ENCODE results near the gene TADA2A.
A peak's percentile ranks its signal among the peaks of the same experiment; 100 is the strongest.
"Not testable (repeated sequence)": the region's sequence is repeated elsewhere in the genome, so short reads cannot be mapped to it uniquely, and the experiment has no call there.

TADA2A gene

DNA sequence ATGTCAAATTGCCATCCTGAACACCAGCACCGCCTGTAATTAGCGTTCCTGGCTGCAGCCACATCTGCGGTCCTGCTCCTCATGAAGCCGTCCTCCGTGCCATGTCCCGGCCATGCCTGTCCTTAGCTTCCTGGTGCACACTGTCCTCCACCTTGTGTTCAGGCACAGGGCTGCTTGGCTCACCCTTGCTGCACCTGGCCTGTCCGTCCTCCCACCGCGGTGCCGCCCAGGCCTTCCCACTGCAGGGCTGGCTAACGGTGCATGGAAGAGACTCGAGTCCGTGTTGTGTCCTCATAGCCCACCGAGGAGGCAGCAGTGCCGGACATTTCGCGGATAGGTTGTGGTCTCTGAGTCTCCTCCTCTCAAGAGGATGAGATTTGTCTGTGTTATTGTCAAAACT, 103.4 kb downstream of the TADA2A start (continued):
- TF ChIP-seq, protein P1, sequence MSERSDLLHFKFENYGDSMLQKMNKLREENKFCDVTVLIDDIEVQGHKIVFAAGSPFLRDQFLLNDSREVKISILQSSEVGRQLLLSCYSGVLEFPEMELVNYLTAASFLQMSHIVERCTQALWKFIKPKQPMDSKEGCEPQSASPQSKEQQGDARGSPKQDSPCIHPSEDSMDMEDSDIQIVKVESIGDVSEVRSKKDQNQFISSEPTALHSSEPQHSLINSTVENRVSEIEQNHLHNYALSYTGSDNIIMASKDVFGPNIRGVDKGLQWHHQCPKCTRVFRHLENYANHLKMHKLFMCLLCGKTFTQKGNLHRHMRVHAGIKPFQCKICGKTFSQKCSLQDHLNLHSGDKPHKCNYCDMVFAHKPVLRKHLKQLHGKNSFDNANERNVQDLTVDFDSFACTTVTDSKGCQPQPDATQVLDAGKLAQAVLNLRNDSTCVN (tag by site-specific recombination; optimal IDR thresholded peaks at IDR 0.05) = no peak

DNA sequence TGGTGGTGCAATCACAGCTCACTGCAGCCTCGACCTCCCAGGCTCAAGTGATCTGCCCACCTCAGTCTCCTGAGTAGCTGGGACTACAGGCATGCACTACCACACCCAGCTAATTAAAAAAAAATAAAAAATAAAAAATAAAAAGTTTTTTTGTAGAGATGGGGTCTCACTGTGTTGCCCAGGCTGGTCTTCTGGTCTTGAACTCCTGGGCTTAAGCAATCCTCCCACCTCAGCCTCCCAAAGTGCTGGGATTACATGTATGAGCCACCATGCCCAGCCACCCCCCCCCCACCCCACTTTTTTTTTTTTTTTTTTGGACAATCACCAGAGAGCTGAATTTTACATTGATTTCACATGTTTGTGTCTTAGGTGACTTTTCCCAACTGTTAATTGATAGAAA, 105.0 kb downstream of the TADA2A start:
- POLR2A ChIA-PET = interaction anchor here (1.1 kb wide), 1 partner anchor 20 kb away, joined by 3 read pairs; no protein-coding TSS in a partner anchor
- H3K9me3 ChIP-seq (ENCODE audit: control insufficient read depth, insufficient read depth, low read depth, low read length); CTCF ChIA-PET; H3K4me1 ChIP-seq (ENCODE audit: control insufficient read depth, insufficient read depth, low read length); H3K27ac ChIP-seq (ENCODE audit: extremely low read depth, low read depth, low read length); H3K4me3 ChIP-seq (ENCODE audit: low read depth, low read length): not testable (repeated sequence)
- H3K36me3 ChIP-seq (ENCODE audit: control insufficient read depth in 2 of 2, insufficient read depth in 1 of 2, low read length in 2 of 2) = peaks cover 16 to 50% of the 10 kb centered on the region in 2 experiments
- 0 out of 2 replicates have a peak, but pooled peaks have one; percentile 26 for TF ChIP-seq ZNF121 (tag by site-specific recombination; IDR thresholded peaks at IDR 0.05)

DNA sequence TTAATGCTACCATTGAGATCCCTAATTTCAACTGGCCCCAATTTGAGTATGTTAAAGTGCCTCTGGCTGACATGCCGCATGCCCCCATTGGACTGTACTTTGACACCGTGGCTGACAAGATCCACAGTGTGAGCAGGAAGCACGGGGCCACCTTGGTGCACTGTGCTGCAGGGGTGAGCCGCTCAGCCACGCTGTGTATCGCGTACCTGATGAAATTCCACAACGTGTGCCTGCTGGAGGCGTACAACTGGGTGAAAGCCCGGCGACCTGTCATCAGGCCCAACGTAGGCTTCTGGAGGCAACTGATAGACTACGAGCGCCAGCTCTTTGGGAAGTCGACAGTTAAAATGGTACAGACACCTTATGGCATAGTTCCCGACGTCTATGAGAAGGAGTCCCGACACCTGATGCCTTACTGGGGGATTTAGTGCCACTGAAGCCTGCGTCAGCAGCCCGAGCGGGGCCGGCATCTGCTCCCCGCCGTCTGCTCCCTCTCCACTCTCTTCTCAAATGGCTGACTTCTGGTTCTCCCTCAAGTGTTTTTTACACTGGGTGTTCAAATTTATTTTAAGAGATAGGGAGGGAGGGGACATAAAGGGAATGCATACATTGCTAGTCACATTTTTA, 105.9 kb downstream of the TADA2A start:
- H3K4me3 ChIP-seq (ENCODE audit: low read depth, low read length) = no peak overlapping the region
- POLR2A ChIA-PET = no interaction called here
- H3K27ac ChIP-seq (ENCODE audit: extremely low read depth, low read depth, low read length) = no peak overlapping the region
- H3K36me3 ChIP-seq (ENCODE audit: control insufficient read depth in 2 of 2, insufficient read depth in 1 of 2, low read length in 2 of 2) = peaks cover 16 to 57% of the 10 kb centered on the region in 2 experiments
- H3K9me3 ChIP-seq (ENCODE audit: control insufficient read depth, insufficient read depth, low read depth, low read length) = no peaks in the 10 kb centered on the region
- TF ChIP-seq ZNF600 (tag by site-specific recombination; IDR thresholded peaks at IDR 0.05) (peak; percentile 86), ZNF549 (tag by site-specific recombination; IDR thresholded peaks at IDR 0.05) (no peak), ZNF10 (tag by site-specific recombination; IDR thresholded peaks at IDR 0.05) (0 out of 2 replicates have a peak, but pooled peaks have one; percentile 63)
- CTCF ChIA-PET = interaction anchor here (0.6 kb wide), 1 partner anchor 38 kb away, joined by 3 read pairs; no protein-coding TSS in a partner anchor
- peaks cover 7% of the 10 kb centered on the region for H3K4me1 ChIP-seq (ENCODE audit: control insufficient read depth, insufficient read depth, low read length)

DNA sequence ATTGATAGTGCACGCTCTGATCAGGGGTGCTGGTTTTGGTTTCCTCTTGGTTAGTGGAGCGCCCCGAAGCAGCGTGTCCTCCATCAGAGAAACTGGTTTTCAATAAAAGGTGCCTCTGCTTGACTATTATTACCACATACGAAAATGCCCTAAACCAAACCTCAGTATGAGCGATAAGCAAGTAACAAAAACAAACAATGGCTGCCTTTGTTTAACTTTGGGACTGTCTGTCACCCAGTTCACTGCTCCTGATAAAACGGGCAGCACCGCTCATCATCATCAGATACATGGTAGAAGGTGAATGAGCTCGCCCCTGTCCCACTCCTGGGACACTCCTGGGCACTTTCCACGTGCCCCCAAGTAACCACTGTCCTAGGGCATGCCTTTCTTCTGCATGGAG, 107.0 kb downstream of the TADA2A start:
- CTCF ChIA-PET = interaction anchor here (0.6 to 2.7 kb wide), 5 partner anchors 8 to 1154 kb away, joined by 3 to 11 read pairs (median 4); no protein-coding TSS in a partner anchor
- H3K36me3 ChIP-seq (ENCODE audit: control insufficient read depth in 2 of 2, insufficient read depth in 1 of 2, low read length in 2 of 2) = peaks cover 20 to 64% of the 10 kb centered on the region in 2 experiments

More for the DNA sequence above, 107.0 kb downstream of the TADA2A start:
- no peaks in the 10 kb centered on the region for H3K9me3 ChIP-seq (ENCODE audit: control insufficient read depth, insufficient read depth, low read depth, low read length)
- H3K4me1 ChIP-seq (ENCODE audit: control insufficient read depth, insufficient read depth, low read length) = peaks cover 7% of the 10 kb centered on the region
- H3K27ac ChIP-seq (ENCODE audit: extremely low read depth, low read depth, low read length) = 0 out of 2 replicates have a peak overlapping the region, but pooled peaks have one; percentile 7
- no peak overlapping the region for H3K4me3 ChIP-seq (ENCODE audit: low read depth, low read length)
- POLR2A ChIA-PET = interaction anchor here (0.5 to 0.7 kb wide), 3 partner anchors 129 to 910 kb away, joined by 3 to 5 read pairs (median 5); partner anchors contain the start of gene DDX52
- TF ChIP-seq TCF7L2 (IDR thresholded peaks at IDR 0.05; ENCODE audit: borderline replicate concordance, low read depth, low read length) = no peak
- TF ChIP-seq OSR2 (tag by site-specific recombination; IDR thresholded peaks at IDR 0.05) = peak; percentile 66; the same call in 1 of the 2 replicates
- peak; percentile 73; the same call in 1 of the 2 replicates for TF ChIP-seq FEZF1 (tag by site-specific recombination; IDR thresholded peaks at IDR 0.05)
- no peak for TF ChIP-seq ZNF16 (tag by site-specific recombination; IDR thresholded peaks at IDR 0.05; ENCODE audit: low read depth)
- TF ChIP-seq ZBTB20 (tag by site-specific recombination; IDR thresholded peaks at IDR 0.05) = peak; percentile 29; the same call in 1 of the 2 replicates
- no peak for TF ChIP-seq ZFP37 (tag by site-specific recombination; IDR thresholded peaks at IDR 0.05)
- no peak for TF ChIP-seq ZNF76 (tag by site-specific recombination; IDR thresholded peaks at IDR 0.05; ENCODE audit: borderline replicate concordance, low read depth)
- TF ChIP-seq, protein P2, sequence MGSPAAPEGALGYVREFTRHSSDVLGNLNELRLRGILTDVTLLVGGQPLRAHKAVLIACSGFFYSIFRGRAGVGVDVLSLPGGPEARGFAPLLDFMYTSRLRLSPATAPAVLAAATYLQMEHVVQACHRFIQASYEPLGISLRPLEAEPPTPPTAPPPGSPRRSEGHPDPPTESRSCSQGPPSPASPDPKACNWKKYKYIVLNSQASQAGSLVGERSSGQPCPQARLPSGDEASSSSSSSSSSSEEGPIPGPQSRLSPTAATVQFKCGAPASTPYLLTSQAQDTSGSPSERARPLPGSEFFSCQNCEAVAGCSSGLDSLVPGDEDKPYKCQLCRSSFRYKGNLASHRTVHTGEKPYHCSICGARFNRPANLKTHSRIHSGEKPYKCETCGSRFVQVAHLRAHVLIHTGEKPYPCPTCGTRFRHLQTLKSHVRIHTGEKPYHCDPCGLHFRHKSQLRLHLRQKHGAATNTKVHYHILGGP (tag by site-specific recombination; IDR thresholded peaks at IDR 0.05) = no peak
- TF ChIP-seq, protein P3, sequence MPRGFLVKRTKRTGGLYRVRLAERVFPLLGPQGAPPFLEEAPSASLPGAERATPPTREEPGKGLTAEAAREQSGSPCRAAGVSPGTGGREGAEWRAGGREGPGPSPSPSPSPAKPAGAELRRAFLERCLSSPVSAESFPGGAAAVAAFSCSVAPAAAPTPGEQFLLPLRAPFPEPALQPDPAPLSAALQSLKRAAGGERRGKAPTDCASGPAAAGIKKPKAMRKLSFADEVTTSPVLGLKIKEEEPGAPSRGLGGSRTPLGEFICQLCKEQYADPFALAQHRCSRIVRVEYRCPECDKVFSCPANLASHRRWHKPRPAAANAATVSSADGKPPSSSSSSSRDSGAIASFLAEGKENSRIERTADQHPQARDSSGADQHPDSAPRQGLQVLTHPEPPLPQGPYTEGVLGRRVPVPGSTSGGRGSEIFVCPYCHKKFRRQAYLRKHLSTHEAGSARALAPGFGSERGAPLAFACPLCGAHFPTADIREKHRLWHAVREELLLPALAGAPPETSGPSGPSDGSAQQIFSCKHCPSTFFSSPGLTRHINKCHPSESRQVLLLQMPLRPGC (tag by site-specific recombination; IDR thresholded peaks at IDR 0.05) = no peak

Data from HEK293 (cell line).